Ovary (tissue), 3 donors: ENCODE data around the gene MVD.

ENCODE experiments used
- CTCF ChIP-seq, 3 donors: fragments of 450-650 bp in 2 of 3; fragments of 200-600 bp in 1 of 3; IDR thresholded peaks; one replicate each; pipeline versions ENCODE4 v1.5.1 to v1.8.0; 2016 to 2022; ENCODE audit warnings: antibody characterized with exemption in 3 of 3, mild to moderate bottlenecking in 1 of 3
- EP300 ChIP-seq: sonication (generic); formaldehyde crosslinking; IDR thresholded peaks from one replicate; pipeline ENCODE4 v1.6.1; 2017; ENCODE audit warnings: antibody characterized with exemption
- POLR2A ChIP-seq: fragments of 450-650 bp; IDR thresholded peaks from one replicate; pipeline ENCODE4 v1.6.1; 2017; ENCODE audit warnings: antibody characterized with exemption, mild to moderate bottlenecking, moderate library complexity
- donor health status: DM: no; HTN: no; CAD: no.

GRCh38 chr16:88651989-88652761 is 10.7 kb downstream of the MVD start:
- TF ChIP-seq CTCF (IDR thresholded peaks at IDR 0.05) (no peak), EP300 (no peak), POLR2A (no peak)
